Skeletal muscle satellite cell (primary cell): ENCODE data around the gene UBB.
A peak's percentile ranks its signal among the peaks of the same experiment; 100 is the strongest.
"Not testable (repeated sequence)": the region's sequence is repeated elsewhere in the genome, so short reads cannot be mapped to it uniquely, and the experiment has no call there.

Experiments used
- H3K27me3 ChIP-seq: 2 replicates; pipeline ENCODE4 v1.7.0; 2013; ENCODE audit warnings: low read length; ENCODE audit not compliant: control insufficient read depth, insufficient read depth
- H3K36me3 ChIP-seq: 2 replicates; pipeline ENCODE4 v1.7.0; 2013; ENCODE audit warnings: mild to moderate bottlenecking, control low read depth, low read length; ENCODE audit not compliant: insufficient read depth
- H3K4me1 ChIP-seq: 2 replicates; pipeline ENCODE4 v1.7.0; 2013; ENCODE audit warnings: low read length; ENCODE audit not compliant: control insufficient read depth, insufficient read depth
- H3K4me2 ChIP-seq: 2 replicates; pipeline ENCODE4 v1.7.0; 2013; ENCODE audit warnings: mild to moderate bottlenecking, low read length
- H3K4me3 ChIP-seq: 2 replicates; pipeline ENCODE4 v1.7.0; 2013; ENCODE audit warnings: low read length
- H3K9ac ChIP-seq: 2 replicates; pipeline ENCODE4 v1.7.0; 2013; ENCODE audit warnings: mild to moderate bottlenecking, low read depth, low read length, moderate library complexity
- H3K9me3 ChIP-seq: replicated peaks from 2 replicates; pipeline ENCODE4 v1.7.0; 2013; ENCODE audit warnings: mild to moderate bottlenecking, control low read depth, low read length

Gene UBB

DNA sequence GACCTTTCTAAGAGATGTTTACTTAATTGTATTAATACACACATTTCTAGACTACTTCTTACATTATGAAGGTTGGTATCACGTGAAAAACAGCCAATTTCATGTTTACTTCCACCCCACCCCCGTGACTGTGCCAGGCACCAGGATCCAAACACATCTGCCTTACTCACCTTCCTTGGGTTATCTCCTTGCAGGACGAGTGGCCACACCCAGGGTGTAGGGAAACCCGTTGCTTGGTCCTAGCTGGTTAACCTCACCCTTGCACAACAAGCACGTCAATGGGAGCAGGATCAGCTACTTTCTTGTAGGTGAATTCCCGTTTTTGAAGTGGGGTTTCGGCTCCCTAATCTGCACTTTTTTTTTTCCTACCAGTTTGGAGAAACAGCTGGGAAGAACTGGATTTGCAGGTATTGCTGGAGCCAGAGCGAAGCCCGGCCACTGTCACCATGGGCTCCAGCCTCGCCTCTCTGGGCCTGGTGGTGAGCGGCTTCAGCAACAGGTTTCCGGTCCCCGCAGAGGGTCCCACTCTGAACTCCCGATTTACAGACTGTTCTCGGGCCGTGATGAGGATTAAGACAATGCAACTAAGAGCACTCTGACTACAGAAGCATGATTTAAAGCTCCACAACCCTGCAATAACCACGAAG, 2.1 kb upstream of the UBB start:
- no peak overlapping the region for H3K4me3 ChIP-seq
- H3K27me3 ChIP-seq, result no peaks in the 10 kb centered on the region
- H3K4me1 ChIP-seq, result peaks cover 29% of the 10 kb centered on the region
- H3K36me3 ChIP-seq, result peaks cover 22% of the 10 kb centered on the region
- H3K9me3 ChIP-seq, result no peaks in the 10 kb centered on the region
- no peak overlapping the region for H3K9ac ChIP-seq
- no peak overlapping the region for H3K4me2 ChIP-seq

DNA sequence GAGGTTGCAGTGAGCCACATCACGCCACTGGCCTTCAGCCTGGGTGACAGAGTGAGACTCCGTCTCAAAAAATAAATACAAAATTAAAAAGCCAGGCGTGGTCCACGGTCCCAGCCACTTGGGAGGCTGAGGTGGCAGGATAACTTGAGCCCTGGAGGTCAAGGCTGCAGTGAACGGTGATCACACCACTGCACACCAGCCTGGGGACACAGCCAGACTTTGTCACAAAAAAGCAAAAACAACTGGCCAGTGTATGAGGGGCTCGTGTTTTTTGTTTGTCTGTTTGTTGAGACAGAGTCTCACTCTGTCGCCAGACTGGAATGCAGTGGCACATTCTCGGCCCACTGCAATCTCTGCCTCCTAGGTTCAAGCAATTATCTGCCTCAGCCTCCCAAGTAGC, 1.2 kb upstream of the UBB start:
- Histone ChIP-seq H3K4me2 (no peak overlapping the region), H3K9me3 (no peaks in the 10 kb centered on the region), H3K4me3 (no peak overlapping the region), H3K4me1 (peaks cover 25% of the 10 kb centered on the region), H3K27me3 (no peaks in the 10 kb centered on the region), H3K9ac (no peak overlapping the region), H3K36me3 (peaks cover 22% of the 10 kb centered on the region)

- Histone ChIP-seq H3K4me3 (peak overlapping the region; percentile 76), H3K4me2 (peak overlapping the region; percentile 82), H3K36me3 (peaks cover 22% of the 10 kb centered on the region), H3K4me1 (peaks cover 28% of the 10 kb centered on the region), H3K9ac (peak overlapping the region; percentile 89), H3K27me3 (no peaks in the 10 kb centered on the region), H3K9me3 (no peaks in the 10 kb centered on the region)
Measured at GRCh38 chr17:16381496-16381820, 567 bp downstream of the UBB start.

- Histone ChIP-seq H3K9me3 (no peaks in the 10 kb centered on the region), H3K9ac (no peak overlapping the region), H3K4me1 (peaks cover 26% of the 10 kb centered on the region), H3K4me2 (peak overlapping the region; percentile 82), H3K27me3 (no peaks in the 10 kb centered on the region), H3K36me3 (peaks cover 22% of the 10 kb centered on the region), H3K4me3 (peak overlapping the region; percentile 76)
Measured at GRCh38 chr17:16383216-16383615, 2.3 kb downstream of the UBB start.

- Histone ChIP-seq H3K27me3 (no peaks in the 10 kb centered on the region), H3K4me1 (peaks cover 25% of the 10 kb centered on the region), H3K9ac (no peak overlapping the region), H3K9me3 (no peaks in the 10 kb centered on the region), H3K4me3 (no peak overlapping the region), H3K4me2 (peak overlapping the region; percentile 82), H3K36me3 (peaks cover 22% of the 10 kb centered on the region)
Measured at GRCh38 chr17:16383772-16384287, 2.9 kb downstream of the UBB start.

- no peak overlapping the region for H3K4me2 ChIP-seq
- H3K27me3 ChIP-seq, result no peaks in the 10 kb centered on the region
- H3K4me3 ChIP-seq, result no peak overlapping the region
- H3K4me1 ChIP-seq, result peaks cover 25% of the 10 kb centered on the region
- H3K36me3 ChIP-seq, result peaks cover 22% of the 10 kb centered on the region
- no peak overlapping the region for H3K9ac ChIP-seq
- no peaks in the 10 kb centered on the region for H3K9me3 ChIP-seq
Measured at GRCh38 chr17:16384557-16384956, 3.7 kb downstream of the UBB start.

DNA sequence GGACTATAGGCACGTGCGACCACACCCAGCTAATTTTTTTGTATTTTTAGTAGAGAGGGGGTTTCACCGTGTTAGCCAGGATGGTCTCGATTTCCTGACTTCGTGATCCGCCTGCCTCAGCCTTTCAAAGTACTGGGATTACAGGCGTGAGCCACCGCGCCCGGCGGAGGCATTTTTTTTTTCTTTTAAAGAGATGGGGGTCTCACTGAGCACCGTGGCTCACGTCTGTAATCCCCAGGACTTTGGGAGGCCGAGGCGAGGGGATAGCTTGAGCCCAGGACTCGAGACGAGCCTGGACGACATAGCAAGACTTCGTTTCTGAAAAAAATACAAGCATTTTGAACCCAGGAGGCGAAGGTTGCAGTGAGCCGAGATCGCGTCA, 5.2 kb downstream of the UBB start:
- Histone ChIP-seq H3K4me1 (peaks cover 25% of the 10 kb centered on the region), H3K4me3 (peak overlapping the region; percentile 73), H3K36me3 (peaks cover 22% of the 10 kb centered on the region), H3K4me2 (peak overlapping the region; percentile 87), H3K9ac (peak overlapping the region; percentile 31)
- H3K9me3 ChIP-seq, H3K27me3 ChIP-seq: not testable (repeated sequence)

GRCh38 chr17:16391451-16391850, 10.6 kb downstream of the UBB start:
- Histone ChIP-seq H3K9me3 (no peaks in the 10 kb centered on the region), H3K36me3 (no peaks in the 10 kb centered on the region), H3K27me3 (no peaks in the 10 kb centered on the region), H3K9ac (no peak overlapping the region), H3K4me2 (no peak overlapping the region), H3K4me3 (no peak overlapping the region), H3K4me1 (peaks cover 5% of the 10 kb centered on the region)

DNA sequence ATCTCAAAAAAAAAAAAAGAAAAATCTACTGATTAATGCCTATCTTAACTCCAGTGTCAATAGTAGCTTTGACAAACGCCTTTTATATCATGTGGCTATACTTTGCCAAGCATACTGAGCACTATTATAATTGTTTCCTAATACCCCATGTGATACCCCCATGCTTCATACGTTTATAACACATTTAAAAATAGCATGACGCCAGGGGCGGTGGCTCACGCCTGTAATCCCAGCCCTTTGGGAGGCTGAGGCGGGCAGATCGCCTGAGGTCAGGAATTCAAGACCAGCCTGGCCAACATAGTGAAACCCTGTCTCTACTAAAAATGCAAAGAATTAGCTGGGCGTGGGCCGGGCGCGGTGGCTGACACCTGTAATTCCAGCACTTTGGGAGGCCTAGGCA, 11.6 kb downstream of the UBB start:
- not testable (repeated sequence) for H3K27me3 ChIP-seq, H3K4me2 ChIP-seq, H3K36me3 ChIP-seq, H3K9ac ChIP-seq, H3K9me3 ChIP-seq, H3K4me3 ChIP-seq, H3K4me1 ChIP-seq

DNA sequence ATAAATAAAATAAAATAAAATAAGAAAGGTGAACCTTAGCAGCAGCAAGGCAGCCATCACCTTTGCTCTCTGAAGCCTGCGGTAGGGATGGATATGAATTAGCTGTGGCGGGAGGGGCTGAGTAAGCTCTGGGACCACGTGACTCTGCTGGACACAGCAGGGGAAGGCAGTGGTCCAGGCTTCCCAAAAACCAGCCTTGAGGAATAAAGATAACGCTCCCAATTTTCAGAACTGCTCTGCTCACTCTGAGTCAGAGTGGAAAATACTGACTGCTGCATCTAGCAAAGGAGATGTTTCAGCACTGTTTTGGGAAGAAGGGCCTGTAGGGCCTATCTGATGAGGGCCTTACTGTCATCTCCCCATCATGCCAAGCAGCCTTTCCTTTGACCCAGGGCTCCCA, 15.0 kb downstream of the UBB start:
- H3K9me3 ChIP-seq, H3K27me3 ChIP-seq, H3K36me3 ChIP-seq, H3K9ac ChIP-seq, H3K4me1 ChIP-seq, H3K4me3 ChIP-seq, H3K4me2 ChIP-seq: not testable (repeated sequence)

DNA sequence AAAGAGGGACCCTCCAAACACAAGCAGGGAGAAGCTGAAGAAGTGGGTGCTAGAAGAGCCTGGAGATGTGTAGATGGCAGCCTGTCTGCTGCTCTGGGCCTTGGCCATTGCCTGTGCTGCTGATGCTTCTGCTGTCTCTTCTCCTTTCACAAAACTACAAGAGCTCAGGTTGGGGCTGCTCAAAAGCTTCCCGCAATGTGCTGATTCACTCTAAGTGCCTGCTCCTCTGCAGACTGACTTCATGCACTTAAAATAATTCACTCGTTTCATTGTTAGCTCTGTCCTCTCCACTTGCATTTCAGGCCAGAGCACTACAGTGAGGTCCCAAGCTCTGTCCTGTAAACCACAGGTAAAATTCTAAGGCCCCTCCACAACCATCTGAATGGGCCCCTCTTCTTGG, 15.8 kb downstream of the UBB start:
- not testable (repeated sequence) for H3K36me3 ChIP-seq, H3K9me3 ChIP-seq, H3K9ac ChIP-seq, H3K4me1 ChIP-seq, H3K4me2 ChIP-seq, H3K4me3 ChIP-seq, H3K27me3 ChIP-seq
